ENCODE measurements around the gene TACC2. TPM values are rescaled to one million over a fixed set of nuclear protein-coding genes. Genes with fewer than 3 reads are reported as not detected.

TACC2 gene
- total RNA-seq, 1 donor from 2014 or later, result 13.4 TPM

GRCh38 chr10:122157451-122157850, 168.5 kb downstream of the TACC2 start:
- DNase-seq (ENCODE audit: low read depth) (no peak), FAIRE-seq (no peak)
- peaks cover 4% of the 10 kb centered on the region for H3K36me3 ChIP-seq (ENCODE audit: control insufficient read depth, insufficient read depth, low read length)
- H3K27me3 ChIP-seq (ENCODE audit: control insufficient read depth, insufficient read depth, low read length), result no peaks in the 10 kb centered on the region
- no peak for TF ChIP-seq CTCF (IDR thresholded peaks at IDR 0.05; ENCODE audit: insufficient read depth, low read length, severe bottlenecking)
- H3K4me3 ChIP-seq (ENCODE audit: low read depth, low read length), result no peak overlapping the region

GRCh38 chr10:122158362-122158761, 169.4 kb downstream of the TACC2 start:
- TF ChIP-seq CTCF (IDR thresholded peaks at IDR 0.05; ENCODE audit: insufficient read depth, low read length, severe bottlenecking), result no peak
- no peaks in the 10 kb centered on the region for H3K27me3 ChIP-seq (ENCODE audit: control insufficient read depth, insufficient read depth, low read length)
- H3K36me3 ChIP-seq (ENCODE audit: control insufficient read depth, insufficient read depth, low read length), result peaks cover 4% of the 10 kb centered on the region
- FAIRE-seq, result no peak
- H3K4me3 ChIP-seq (ENCODE audit: low read depth, low read length), result no peak overlapping the region
- no peak for DNase-seq (ENCODE audit: low read depth)

GRCh38 chr10:122159141-122159970, 170.4 kb downstream of the TACC2 start:
- Histone ChIP-seq H3K27me3 (ENCODE audit: control insufficient read depth, insufficient read depth, low read length) (no peaks in the 10 kb centered on the region), H3K4me3 (ENCODE audit: low read depth, low read length) (no peak overlapping the region), H3K36me3 (ENCODE audit: control insufficient read depth, insufficient read depth, low read length) (peaks cover 7% of the 10 kb centered on the region)
- peak; percentile 70 for FAIRE-seq
- no peak for TF ChIP-seq CTCF (IDR thresholded peaks at IDR 0.05; ENCODE audit: insufficient read depth, low read length, severe bottlenecking)
- no peak for DNase-seq (ENCODE audit: low read depth)

GRCh38 chr10:122161795-122162194, 172.8 kb downstream of the TACC2 start:
- no peak for TF ChIP-seq CTCF (IDR thresholded peaks at IDR 0.05; ENCODE audit: insufficient read depth, low read length, severe bottlenecking)
- peak; percentile 13 for FAIRE-seq
- no peak for DNase-seq (ENCODE audit: low read depth)
- no peak overlapping the region for H3K4me3 ChIP-seq (ENCODE audit: low read depth, low read length)
- H3K36me3 ChIP-seq (ENCODE audit: control insufficient read depth, insufficient read depth, low read length), result peaks cover 7% of the 10 kb centered on the region
- no peaks in the 10 kb centered on the region for H3K27me3 ChIP-seq (ENCODE audit: control insufficient read depth, insufficient read depth, low read length)

GRCh38 chr10:122162671-122163173, 173.8 kb downstream of the TACC2 start:
- DNase-seq (ENCODE audit: low read depth), result no peak
- peaks cover 8% of the 10 kb centered on the region for H3K36me3 ChIP-seq (ENCODE audit: control insufficient read depth, insufficient read depth, low read length)
- H3K4me3 ChIP-seq (ENCODE audit: low read depth, low read length), result no peak overlapping the region
- no peaks in the 10 kb centered on the region for H3K27me3 ChIP-seq (ENCODE audit: control insufficient read depth, insufficient read depth, low read length)
- FAIRE-seq, result peak; percentile 52
- peak; percentile 24 for TF ChIP-seq CTCF (IDR thresholded peaks at IDR 0.05; ENCODE audit: insufficient read depth, low read length, severe bottlenecking)
